GM18520 (cell line): ENCODE measurements around the gene INPPL1.

ENCODE experiments used
- ATAC-seq: cut with Tn5 transposase; IDR thresholded peaks from one replicate; pipeline ENCODE4 v1.9.1; 2021; ENCODE audit not compliant: unreplicated experiment

INPPL1 gene

DNA sequence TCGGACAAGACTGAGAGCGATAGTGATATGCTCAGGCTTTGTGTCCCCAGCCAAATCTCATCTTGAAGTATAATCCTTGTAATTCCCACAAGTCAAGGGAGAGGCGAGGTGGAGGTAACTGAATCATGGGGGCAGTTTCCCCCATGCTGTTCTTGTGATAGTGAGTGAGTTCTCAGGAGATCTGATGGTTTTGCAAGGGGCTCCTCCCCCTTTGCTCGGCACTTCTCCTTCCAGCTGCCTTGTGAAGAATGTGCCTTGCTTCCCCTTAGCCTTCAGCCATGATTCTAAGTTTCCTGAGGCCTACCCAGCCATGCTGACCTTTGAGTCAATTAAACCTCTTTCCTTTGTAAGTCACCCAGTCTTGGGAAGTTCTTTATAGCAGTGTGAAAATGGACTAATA, 15.5 kb upstream of the INPPL1 start:
- ATAC-seq: no peak

DNA sequence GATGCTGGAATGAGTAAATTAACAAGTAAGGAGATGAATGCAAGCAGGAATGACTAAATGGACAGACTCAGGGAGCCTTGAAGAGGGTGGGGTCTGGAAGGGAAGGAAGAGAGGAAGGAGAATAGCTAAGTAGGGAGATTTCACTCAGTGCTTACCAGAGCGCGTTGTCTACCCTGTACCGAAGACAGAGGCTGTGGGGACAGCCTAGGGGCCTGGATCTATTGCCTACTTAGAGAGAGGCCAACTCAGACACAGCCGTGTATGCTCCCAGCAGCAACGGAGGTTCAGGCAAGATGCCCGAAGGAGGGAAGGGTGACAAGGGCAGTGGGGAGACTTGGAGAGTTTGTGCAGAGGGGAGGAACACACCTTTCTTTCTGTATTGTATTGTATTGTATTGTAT, 7.9 kb upstream of the INPPL1 start, which contains the start of gene FOLR2:
TSS of gene FOLR2 (plus strand) at position 157 of the 400 bp plus-strand sequence. CDS start 1,791 bp downstream, outside the sequence.
- ATAC-seq: no peak

DNA sequence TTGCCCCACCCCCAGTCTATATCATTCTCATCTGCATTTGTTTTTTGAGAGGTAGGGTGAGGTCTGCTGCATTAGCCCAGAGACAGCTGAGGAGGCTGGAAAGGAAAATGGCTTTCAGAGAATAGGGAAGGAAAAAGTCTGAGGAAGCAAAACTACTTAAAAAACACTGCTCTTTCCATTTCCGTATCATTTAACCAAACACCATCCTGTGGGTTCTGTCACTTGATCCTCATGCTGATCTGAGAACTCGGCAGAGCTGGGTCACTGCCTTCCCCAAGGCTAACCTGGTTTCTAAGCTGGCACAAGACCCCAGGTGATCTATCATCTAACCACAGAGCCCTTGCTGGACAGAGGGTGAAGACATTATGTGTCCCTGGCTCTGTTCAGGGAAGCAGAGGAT, 6.7 kb upstream of the INPPL1 start:
- no peak for ATAC-seq

DNA sequence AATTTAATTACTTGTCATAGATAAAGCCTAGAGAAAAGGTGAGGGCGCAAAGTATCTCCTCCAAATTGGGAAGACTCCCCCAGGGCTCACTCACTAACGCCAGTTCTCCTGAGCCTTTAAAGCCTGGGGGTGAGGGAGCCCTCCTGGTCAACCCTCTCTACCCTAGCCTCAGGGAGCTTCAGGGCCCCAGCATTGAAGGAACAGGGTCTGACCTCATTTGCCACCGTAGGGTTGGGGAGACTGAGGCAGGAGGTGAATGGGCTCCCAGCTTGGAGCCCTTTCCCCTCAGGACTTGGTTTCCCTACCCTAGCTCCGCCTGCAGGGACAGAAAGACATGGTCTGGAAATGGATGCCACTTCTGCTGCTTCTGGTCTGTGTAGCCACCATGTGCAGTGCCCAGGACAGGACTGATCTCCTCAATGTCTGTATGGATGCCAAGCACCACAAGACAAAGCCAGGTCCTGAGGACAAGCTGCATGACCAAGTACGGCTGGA, 6.3 kb upstream of the INPPL1 start:
- ATAC-seq: no peak

DNA sequence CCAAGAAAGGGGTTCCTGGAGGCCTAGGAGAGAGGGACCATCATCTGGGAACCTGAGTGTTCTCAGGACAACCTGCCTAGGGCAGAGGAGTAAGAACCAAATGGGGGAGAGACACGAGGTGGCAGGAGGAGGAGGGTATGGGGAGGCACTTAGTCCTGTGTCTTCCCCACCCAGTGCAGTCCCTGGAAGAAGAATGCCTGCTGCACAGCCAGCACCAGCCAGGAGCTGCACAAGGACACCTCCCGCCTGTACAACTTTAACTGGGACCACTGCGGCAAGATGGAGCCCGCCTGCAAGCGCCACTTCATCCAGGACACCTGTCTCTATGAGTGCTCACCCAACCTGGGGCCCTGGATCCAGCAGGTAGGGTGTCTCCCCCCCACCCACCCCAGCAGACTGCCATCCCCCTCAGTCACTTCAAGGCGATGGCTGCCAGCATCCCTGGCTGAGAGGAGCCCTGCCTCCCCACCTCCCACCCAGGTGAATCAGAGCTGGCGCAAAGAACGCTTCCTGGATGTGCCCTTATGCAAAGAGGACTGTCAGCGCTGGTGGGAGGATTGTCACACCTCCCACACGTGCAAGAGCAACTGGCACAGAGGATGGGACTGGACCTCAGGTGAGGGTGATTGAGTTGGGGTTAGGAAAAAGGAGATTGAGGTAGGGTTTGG, 3.7 kb upstream of the INPPL1 start:
- no peak for ATAC-seq

DNA sequence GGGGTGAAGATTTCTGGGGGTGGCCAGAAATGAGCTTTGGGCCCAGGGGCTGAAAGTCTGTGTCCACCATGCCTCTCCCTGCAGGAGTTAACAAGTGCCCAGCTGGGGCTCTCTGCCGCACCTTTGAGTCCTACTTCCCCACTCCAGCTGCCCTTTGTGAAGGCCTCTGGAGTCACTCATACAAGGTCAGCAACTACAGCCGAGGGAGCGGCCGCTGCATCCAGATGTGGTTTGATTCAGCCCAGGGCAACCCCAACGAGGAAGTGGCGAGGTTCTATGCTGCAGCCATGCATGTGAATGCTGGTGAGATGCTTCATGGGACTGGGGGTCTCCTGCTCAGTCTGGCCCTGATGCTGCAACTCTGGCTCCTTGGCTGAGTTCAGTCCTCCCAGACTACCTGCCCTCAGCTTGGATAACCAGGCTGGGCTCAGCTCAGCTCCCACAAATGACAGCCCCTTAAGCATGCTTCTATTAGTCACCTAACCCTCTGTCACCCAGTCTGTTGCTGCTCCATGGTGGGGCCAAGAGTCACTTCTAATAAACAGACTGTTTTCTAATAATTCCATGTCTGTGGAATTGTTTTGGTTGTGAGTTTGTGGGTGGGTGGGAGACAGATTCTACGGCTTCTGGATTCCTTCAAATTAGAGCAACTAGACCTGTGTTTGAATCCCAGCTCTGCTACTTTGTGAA, 3.0 kb upstream of the INPPL1 start:
- no peak for ATAC-seq

DNA sequence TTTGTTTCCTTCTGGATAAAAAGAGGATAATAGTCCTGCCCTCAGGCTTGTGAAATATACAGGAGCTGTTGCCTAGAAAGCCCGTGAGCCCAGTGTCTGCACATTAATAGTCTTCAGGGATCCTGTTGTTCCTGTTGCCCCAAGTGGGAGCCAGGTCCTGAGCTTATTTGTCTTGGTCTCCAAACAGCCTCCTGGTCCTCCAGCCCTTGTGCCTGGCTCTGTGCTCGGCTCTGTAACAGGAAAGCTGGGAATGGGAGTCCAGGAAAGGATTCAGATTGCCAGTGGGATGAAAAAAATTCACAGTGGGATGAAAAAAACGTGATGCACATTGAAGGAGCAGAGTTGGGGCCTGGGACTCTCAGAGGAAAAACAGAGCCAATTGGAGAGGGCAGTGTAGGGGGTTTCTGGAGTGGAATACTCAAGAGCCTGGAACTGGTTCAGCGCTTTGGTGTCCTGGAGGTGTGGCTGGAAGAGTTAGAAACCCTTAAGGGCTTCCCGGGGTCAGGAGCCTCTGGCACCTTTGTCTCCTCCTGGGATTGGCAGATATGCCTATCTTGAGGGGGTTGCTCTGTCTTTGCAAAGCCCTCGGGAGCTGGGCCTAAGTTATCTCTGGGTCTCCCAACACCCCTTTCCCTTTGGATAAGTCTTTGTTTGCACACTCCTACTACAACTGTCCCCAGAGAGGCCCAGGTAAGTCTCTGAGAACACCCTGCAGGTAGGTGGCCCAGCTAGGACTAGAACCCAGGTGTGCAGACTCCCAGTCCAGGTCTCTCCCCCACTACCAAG, 2.3 kb upstream of the INPPL1 start:
- no peak for ATAC-seq

DNA sequence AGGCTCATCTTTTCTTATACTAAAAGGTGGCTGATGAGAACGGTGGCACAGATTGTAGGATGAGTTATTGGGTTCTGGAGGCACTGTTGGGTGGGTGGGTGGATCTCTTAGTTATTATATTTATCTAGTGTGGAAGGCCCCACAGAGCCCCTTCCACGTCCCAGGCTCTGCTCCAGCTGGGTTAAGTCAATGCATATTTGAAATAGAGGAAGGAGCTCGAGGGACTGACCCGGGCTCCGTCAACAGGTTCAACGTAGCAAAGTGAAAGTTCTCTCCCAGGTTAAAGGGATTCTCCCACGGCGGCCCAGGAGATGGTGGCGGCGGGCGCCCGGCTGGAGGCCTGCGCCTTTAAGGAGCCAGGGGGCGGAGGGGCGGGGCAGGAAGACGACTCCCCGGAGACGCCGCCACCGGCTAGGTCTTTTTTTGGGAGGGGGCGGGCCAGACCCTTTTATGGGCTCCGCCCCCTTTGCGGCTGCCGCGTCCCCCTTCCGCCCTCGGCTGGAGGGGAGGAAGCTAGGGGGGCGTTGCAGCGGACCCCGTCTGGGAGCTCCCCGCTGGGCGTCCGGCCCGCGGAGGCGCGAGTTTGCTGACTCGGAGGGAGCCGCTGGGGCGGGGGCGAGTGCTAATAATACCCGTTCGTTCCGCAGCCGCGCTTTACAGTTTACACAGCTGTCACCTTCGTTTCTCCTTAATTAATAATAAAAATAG, 1.5 kb upstream of the INPPL1 start:
- peak; percentile 56 for ATAC-seq

DNA sequence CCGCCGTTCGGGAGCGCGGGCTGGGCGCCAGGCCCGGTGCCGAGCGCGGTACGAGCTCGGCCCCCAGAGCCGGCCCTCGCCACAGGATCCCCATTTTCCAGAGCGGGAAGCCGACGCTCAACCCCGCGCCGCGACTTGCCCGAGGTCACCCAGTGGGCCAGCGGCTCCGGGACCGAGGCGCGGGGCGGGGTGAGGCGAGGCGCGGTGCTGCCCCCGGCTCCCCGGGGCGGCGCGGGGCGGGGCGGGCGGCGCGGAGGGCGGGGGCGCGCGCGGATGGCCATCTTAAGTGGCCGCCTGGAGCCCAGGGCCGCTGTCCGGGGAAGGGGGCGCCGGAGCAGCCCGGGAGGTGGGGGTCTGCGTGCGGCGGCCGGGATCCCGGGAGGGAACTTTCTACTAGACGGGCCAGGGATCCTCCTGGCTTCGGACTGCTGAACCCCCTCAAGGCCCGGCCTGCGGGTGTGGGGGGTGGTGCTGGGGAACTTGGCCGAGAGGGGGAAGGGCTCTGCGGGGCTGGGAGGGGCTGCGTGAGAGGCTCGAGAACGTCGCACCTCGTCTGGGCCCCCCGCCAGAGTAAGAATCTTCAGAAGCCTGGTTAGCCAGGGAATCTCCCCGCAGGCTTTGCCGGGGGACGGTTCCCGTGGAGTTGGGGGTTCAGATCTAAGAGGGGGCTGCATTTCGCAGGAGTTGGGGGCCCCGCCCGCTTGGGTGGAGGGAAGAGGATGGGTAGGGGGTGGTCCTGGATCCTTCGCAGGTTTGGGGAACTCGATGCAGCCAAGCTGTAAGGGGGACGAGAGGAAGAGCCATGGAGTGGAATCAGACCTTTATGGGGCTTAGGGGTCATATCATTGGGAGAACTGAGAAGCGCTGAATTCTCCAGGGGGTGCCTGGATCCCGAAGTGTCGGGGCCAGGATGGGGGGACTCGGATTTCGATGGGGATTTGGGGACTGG, 678 bp upstream of the INPPL1 start:
- ATAC-seq: peak; percentile 34

DNA sequence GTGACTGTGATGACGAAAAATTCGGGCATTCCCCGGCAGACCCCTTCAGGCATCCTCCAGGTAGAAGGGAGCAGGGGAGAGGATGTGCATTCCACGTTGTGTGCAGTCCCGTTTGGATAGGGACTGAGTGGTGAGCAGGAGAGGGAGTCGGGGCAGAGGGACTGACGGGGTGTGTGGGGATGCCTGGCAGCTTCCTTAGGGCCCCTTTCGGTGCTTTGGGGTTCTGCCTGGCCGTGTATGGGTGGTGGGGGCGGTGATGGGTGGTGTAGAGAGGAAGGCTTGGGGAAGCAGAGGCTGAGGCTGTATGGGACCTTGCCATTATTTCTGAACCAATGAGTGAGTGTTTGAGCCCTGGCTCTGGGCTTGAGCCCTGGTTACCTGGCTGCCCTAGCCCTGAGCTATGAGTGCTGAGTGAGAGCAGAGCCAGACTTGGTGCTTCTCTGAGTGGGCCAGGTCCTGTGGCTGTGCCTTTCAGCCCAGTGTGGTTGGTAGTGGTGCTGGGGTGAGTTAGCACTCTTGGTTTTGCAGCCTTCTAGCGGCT, 914 bp downstream of the INPPL1 start:
- ATAC-seq: no peak

DNA sequence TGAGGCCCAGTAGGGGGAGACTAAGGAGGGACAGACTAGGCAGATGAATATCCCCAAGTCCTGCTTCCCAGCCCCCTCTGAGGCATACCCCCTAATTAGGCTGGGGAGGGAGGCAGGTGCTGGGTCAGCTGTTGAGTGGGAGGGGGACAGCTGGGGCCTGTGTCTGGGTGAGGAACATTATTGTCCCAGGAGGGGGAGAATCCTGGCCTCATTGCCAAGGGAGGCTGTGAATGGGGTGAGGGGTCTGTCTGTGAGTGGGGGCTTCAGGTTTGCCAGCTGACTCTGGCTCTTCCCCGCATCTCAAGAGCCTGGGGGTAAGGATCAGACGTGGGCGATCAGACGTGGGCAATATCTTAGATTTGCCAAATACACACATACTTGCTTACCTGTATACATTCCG, 2.1 kb downstream of the INPPL1 start:
- no peak for ATAC-seq

DNA sequence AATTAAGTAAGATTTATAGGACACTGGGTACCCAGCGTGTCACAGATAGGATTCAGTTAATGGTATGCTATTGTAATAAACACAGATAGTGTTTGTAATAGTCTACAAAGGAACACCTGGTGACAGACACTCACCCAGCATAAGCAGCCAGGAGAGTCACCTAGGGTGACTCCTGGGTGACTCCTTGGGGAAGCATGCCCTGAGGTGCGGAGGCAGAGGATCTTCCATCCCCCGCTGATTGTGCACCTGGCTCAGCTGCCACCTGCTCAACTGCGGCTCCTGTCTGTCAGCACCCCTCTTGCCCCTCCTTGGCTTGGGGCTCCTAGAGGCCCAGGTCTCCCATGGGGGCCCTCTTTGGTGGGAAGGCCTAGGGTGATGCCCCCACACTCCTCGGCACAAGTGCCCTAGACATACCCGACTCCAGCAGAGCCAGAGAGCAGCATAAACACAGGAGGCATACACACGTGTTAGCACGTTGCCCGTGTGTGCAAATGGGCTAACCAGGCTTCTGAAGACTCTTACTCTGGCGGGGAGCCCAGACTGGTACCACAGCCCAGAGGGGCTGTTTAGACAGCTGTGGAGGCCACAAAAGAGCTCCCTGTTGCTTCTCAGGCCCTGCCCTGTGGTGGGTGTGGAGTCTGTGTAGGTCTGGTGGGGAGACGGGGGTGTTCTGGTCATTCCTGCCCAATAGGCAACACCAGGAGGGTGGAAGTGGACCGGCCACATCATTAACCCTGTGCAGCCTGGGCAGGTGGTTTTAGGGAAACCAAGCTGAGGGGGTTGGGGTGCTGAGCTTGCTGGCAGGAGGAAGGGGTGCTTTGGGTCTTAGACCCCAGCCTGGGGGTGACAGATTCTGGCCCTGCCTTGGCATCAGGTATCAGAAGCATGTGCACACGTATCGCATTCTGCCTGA, 3.0 kb downstream of the INPPL1 start:
- ATAC-seq: no peak

DNA sequence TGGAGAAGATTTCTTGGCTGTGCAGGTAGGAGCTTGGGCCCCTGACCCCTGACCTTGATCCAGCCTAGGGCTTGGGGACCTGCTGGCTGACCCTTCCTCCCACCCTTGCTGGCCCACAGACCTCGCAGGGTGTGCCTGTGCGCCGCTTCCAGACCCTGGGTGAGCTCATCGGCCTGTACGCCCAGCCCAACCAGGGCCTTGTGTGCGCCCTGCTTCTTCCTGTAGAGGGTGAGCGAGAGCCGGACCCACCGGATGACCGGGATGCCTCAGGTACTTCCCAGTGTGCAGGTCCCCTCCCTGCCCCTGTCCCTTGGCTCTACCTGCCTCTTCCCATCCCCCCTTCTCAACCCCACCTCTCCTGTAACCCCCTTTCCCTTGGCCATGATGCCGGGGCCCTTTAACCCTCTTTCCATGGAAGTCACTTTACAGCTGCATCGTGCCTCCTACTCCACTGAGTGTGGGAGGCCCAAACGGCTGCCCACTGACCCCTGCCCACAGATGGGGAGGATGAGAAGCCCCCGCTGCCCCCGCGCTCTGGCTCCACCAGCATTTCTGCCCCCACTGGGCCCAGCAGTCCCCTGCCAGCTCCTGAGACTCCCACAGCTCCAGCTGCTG, 3.8 kb downstream of the INPPL1 start:
- ATAC-seq: no peak

DNA sequence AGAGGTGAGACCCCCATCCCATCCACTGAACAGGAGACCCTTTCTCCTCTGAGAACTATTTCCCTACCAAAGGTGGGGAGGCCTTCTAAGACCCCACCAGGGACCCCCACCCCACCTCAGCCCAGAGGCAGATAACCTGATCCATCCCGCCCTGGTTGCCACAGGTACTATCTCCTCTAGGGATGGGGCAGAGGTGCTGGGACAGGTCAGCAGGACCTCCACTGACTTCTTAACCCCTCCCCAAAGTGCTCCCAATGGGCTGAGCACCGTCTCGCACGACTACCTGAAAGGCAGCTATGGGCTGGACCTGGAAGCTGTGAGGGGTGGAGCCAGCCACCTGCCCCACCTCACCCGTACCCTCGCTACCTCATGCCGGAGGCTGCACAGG, 4.3 kb downstream of the INPPL1 start:
- no peak for ATAC-seq

DNA sequence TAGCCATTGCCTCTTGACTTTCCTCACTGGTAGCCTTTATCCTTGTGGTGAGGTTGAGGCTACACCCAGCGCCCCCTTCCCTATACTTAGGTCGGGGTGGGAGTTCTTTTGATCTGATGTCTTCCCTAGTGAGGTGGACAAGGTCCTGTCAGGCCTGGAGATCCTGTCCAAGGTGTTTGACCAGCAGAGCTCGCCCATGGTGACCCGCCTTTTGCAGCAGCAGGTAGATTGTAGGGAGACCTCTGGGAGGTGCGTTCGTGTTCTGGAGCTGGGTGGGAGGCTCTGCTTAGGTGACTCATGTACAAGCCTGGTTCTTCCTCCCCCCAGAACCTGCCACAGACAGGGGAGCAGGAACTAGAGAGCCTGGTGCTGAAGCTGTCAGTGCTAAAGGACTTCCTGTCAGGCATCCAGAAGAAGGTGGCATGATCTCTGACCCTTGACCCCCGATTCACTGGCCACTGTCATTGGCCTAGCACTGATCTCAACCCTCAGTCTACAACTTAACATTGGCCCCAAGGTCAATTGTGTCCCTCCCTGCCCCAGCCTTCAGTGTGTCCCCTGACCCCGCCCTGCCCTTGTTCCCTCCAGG, 4.9 kb downstream of the INPPL1 start:
- ATAC-seq: no peak

DNA sequence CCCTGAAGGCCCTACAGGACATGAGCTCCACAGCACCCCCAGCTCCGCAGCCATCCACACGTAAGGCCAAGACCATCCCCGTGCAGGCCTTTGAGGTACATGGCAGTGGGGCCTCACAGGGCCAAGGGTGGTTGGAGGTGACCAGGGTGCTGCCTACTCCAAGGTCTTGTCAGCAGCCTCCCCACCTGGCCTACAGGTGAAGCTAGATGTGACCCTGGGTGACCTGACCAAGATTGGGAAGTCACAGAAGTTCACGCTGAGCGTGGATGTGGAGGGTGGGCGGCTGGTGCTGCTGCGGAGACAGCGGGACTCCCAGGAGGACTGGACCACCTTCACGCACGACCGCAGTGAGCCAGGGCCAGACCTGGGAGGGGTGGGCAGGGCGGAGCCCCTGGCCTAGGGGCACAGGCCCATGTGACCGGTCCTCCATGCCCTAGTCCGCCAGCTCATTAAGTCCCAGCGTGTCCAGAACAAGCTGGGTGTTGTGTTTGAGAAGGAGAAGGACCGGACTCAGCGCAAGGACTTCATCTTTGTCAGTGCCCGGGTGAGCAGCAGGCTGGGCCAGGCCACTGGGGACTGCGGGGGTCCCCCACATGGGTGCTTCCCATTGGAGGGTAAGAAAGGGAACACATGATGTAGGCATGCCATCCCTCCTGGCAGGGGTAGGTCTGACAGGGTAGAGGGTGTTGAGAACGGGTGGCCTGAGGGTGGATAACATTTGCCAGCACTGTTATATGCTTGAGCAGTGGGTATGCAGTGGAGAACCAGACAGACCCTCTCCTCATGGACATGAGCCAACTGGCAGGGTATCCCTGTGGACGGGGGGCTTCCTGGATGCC, 5.6 kb downstream of the INPPL1 start:
- no peak for ATAC-seq

DNA sequence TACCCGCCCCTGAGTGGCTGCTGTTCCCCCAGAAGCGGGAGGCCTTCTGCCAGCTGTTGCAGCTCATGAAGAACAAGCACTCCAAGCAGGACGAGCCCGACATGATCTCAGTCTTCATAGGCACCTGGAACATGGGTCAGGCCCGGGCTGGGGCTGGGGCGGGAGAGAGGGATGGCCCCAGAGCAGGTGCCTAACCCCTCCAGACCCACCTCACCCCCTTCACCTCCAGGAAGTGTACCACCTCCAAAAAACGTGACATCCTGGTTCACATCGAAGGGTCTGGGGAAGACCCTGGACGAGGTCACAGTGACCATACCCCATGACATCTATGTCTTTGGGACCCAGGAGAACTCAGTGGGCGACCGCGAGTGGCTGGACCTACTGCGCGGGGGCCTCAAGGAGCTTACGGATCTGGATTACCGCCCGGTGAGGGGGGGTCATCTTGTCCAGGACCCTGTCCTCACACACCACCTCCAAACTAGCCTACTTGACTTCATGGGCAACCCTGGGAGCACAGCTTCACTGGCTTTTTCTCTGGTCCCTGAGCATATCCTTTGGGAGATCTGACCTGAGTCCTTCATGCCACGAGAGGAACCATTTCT, 6.3 kb downstream of the INPPL1 start:
- ATAC-seq: no peak
